K562 (cell line): ENCODE results near the gene PITRM1. TPM values are rescaled to one million over a fixed set of nuclear protein-coding genes. Genes with fewer than 3 reads are reported as not detected.
A peak's percentile ranks its signal among the peaks of the same experiment; 100 is the strongest.

Source experiments
- ATAC-seq: fragments of 200-7000 bp; cut with Tn5 transposase; 3 replicates; pipeline ENCODE4 v1.9.1; 2020; ENCODE audit warnings: moderate library complexity
- BruUV-seq: library from RNA; stranded (reverse); fragments of 400-500 nt; replicated peaks from 2 replicates; lab custom pipeline; 2021; lab: Mats Ljungman, UMichigan
- CTCF ChIA-PET: fragments of 300-600 bp; formaldehyde crosslinking; extraction: SDS; loops from one replicate; lab custom pipeline; 2021; ENCODE audit warnings: low intra/inter-chr PET ratio; lab: Yijun Ruan, JAX
- POLR2A ChIA-PET: fragments of 300-600, 350-650 bp; sonication (Branson Sonifier 250); formaldehyde crosslinking; extraction: SDS; loops from one replicate; lab custom pipeline; 2021; ENCODE audit warnings: antibody characterized with exemption, inconsistent platforms; lab: Yijun Ruan, JAX
- DNase-seq, 4 experiments: peaks; one replicate each; pipeline versions ENCODE4 v3.0.0 to v3.0.0-alpha.2; 2011 to 2018; ENCODE audit warnings: low spot score in 3 of 4, mixed read lengths in 3 of 4; ENCODE audit errors: extremely low read depth in 1 of 4
- FAIRE-seq: peaks from 2 replicates; lab custom pipeline; 2011; peaks lifted over from hg19 to GRCh38; lab: Jason Lieb, UNC
- H2AFZ ChIP-seq: 2 replicates; pipeline ENCODE4 v1.6.0; 2011; ENCODE audit warnings: low read depth, low read length, control low read depth, inconsistent platforms
- H3K27ac ChIP-seq: fragments of 200-600 bp; 3 replicates; pipeline ENCODE4 v1.8.0; 2011; ENCODE audit warnings: low read depth, mild to moderate bottlenecking, control low read depth, inconsistent platforms, low read length, moderate library complexity, mixed read lengths; ENCODE audit errors: extremely low read depth
- H3K27me3 ChIP-seq, 2 experiments: fragments of 300-600 bp in 1 of 2; 2 replicates in 1 of 2; 3 replicates in 1 of 2; pipeline versions ENCODE4 v1.6.0 to v1.8.0; 2011; ENCODE audit warnings: inconsistent platforms in 2 of 2, low read length in 2 of 2, mild to moderate bottlenecking in 1 of 2, mixed read lengths in 1 of 2, moderate library complexity in 1 of 2; ENCODE audit not compliant: control insufficient read depth in 2 of 2, insufficient read depth in 2 of 2
- H3K36me3 ChIP-seq: fragments of 300-600 bp; 3 replicates; pipeline ENCODE4 v1.8.0; 2011; ENCODE audit warnings: mild to moderate bottlenecking, low read length, inconsistent platforms; ENCODE audit not compliant: control insufficient read depth, insufficient read depth
- H3K4me1 ChIP-seq, 2 experiments: fragments of 200-600 bp in 1 of 2; replicated peaks in 1 of 2; 2 replicates in 1 of 2; 3 replicates in 1 of 2; pipeline versions ENCODE4 v1.5.1 to v1.8.0; 2011; ENCODE audit warnings: inconsistent platforms in 2 of 2, low read length in 2 of 2, mild to moderate bottlenecking in 1 of 2, mixed read lengths in 1 of 2, moderate library complexity in 1 of 2; ENCODE audit not compliant: control insufficient read depth in 2 of 2, insufficient read depth in 2 of 2
- H3K4me2 ChIP-seq: 2 replicates; pipeline ENCODE4 v1.6.1; 2011; ENCODE audit warnings: low read length, control low read depth, inconsistent platforms, mixed read lengths; ENCODE audit not compliant: insufficient read depth
- H3K4me3 ChIP-seq: fragments of 200-600 bp; sonication (generic), shearing (Covaris generic); 2 replicates; pipeline ENCODE4 v1.5.1; 2016; ENCODE audit warnings: control low read depth, inconsistent platforms
- H3K79me2 ChIP-seq: fragments of 200-600 bp; 3 replicates; pipeline ENCODE4 v1.8.0; 2011; ENCODE audit warnings: low read length, inconsistent platforms; ENCODE audit not compliant: control insufficient read depth, insufficient read depth
- H3K9ac ChIP-seq, 2 experiments: 2 replicates each; pipeline versions ENCODE4 v1.6.0 to v1.6.1; 2011; ENCODE audit warnings: low read depth in 2 of 2, low read length in 2 of 2, control low read depth in 1 of 2, inconsistent platforms in 1 of 2, mild to moderate bottlenecking in 1 of 2, mixed read lengths in 1 of 2; ENCODE audit not compliant: insufficient read depth in 1 of 2
- H3K9me1 ChIP-seq: one replicate; pipeline ENCODE4 v1.6.0; 2011; ENCODE audit warnings: inconsistent platforms, mild to moderate bottlenecking, low read length, moderate library complexity; ENCODE audit not compliant: control insufficient read depth, insufficient read depth
- H3K9me3 ChIP-seq: replicated peaks from 2 replicates; pipeline ENCODE4 v1.5.1; 2011; ENCODE audit warnings: low read depth, low read length, inconsistent platforms; ENCODE audit not compliant: control insufficient read depth, insufficient read depth
- H4K20me1 ChIP-seq: replicated peaks from 2 replicates; pipeline ENCODE4 v1.6.1; 2011; ENCODE audit warnings: low read length, inconsistent platforms, mixed read lengths; ENCODE audit not compliant: control insufficient read depth, insufficient read depth
- ARID2 ChIP-seq: fragments of 450-650 bp; IDR thresholded peaks from 2 replicates; pipeline ENCODE4 v1.6.1; 2017; ENCODE audit warnings: antibody characterized with exemption, mild to moderate bottlenecking
- FOSL1 ChIP-seq: fragments of 200-800 bp; sonication (Bioruptor generic); conservative IDR thresholded peaks from 2 replicates; pipeline ENCODE4 v1.6.1; 2016; ENCODE audit warnings: missing genetic modification characterization, missing compliant biosample characterization
- FOXK1 ChIP-seq: sonication (generic); formaldehyde crosslinking; IDR thresholded peaks from 2 replicates; pipeline ENCODE4 v1.8.0; 2022; ENCODE audit warnings: missing genetic modification reagents, mild to moderate bottlenecking, borderline replicate concordance
- ZNF696 ChIP-seq: fragments of 250-450 bp; sonication (Bioruptor Pico); conservative IDR thresholded peaks from 2 replicates; pipeline ENCODE4 v1.4.0; 2020; ENCODE audit warnings: mild to moderate bottlenecking, moderate library complexity
- WGBS: fragments of 100-300 bp; shearing (Covaris generic); methylation state at CpG from one replicate; pipeline ENCODE4 v1.1.6; 2016; ENCODE audit warnings: low coverage, mixed read lengths; ENCODE audit not compliant: insufficient coverage; ENCODE audit errors: missing lambda C conversion rate; 5-methylcytosine and 5-hydroxymethylcytosine counted together
- in situ Hi-C: fragments of 300-500 bp; cut with MboI; formaldehyde crosslinking; loops from 4 replicates; pipeline ENCODE4 v1.15.0; 2018; ENCODE audit warnings: inconsistent platforms, mixed read lengths
- intact Hi-C: fragments of 100-400 bp; cut with micrococcal nuclease; formaldehyde crosslinking; loops from 2 replicates; pipeline ENCODE4 v1.14.2; 2022
- polyA plus RNA-seq, 8 experiments: library from polyadenylated mRNA; depleted of rRNA in 4 of 8; stranded (reverse) in 5 of 8; unstranded in 3 of 8; fragments of >200 nt; fragmentation: Nextera tagmentation in 2 of 8; fragmentation: Illumina TruSeq in 1 of 8; extraction: Ambion mirVana in 2 of 8; extraction: Trizol in 1 of 8; gene quantifications; 2 replicates each; pipeline versions ENCODE4 v1.2.1 to v1.2.3, GENCODE V29; 2011 to 2014; ENCODE audit warnings: inconsistent platforms in 1 of 8, missing spikeins in 1 of 8
- total RNA-seq, 7 experiments: library from RNA; depleted of rRNA in 6 of 7; stranded (reverse); fragments of >200 nt in 6 of 7; fragmentation: Illumina TruSeq in 2 of 7; extraction: Trizol in 2 of 7; gene quantifications; 2 replicates each; pipeline versions ENCODE4 v1.2.1 to v1.2.3, GENCODE V29; 2011 to 2021; ENCODE audit warnings: low replicate concordance in 1 of 7
- TF ChIP-seq, protein P1 (sequence below): fragments of 450-650 bp; IDR thresholded peaks from 2 replicates; pipeline ENCODE4 v1.6.1; 2014; ENCODE audit warnings: low read depth, mild to moderate bottlenecking, moderate library complexity, borderline replicate concordance
- TF ChIP-seq, protein P2 (sequence below): fragments of 450-650 bp; IDR thresholded peaks from 2 replicates; pipeline ENCODE4 v1.6.1; 2017; ENCODE audit warnings: antibody characterized with exemption, mild to moderate bottlenecking
- TF ChIP-seq, protein P3 (sequence below): sonication (generic); formaldehyde crosslinking; IDR thresholded peaks from 2 replicates; pipeline ENCODE4 v1.8.1; 2023; ENCODE audit warnings: mild to moderate bottlenecking, missing genetic modification reagents, moderate library complexity

Gene PITRM1
- total and polyA plus RNA-seq, 9 of the 15 experiments (the other 6 are each of a cell fraction or from before 2014, with no cell fraction given): 21.1 to 70.4 (median 39.7) TPM

DNA sequence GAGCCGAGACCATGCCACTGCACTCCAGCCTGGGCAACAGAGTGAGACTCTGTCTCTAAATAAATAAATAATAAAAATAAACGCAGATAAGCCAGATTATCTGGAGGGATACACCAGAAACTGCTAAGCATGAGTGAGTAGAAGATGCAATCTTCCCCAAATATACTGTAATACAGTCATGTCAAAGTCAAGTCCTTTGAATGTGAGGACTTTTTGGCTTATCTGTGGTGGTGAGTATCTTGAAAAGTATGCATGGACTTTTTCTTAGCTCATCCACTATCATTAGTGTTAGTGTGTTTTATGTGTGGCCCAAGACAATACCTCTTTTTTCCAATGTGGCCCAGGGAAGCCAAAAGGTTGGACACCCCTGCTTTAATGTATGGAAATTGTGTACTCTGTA lies 44.7 kb upstream of the PITRM1 start:
- CTCF ChIA-PET: no interaction called here
- in situ Hi-C loops: loop anchor here (25.0 kb wide), 1 partner anchor 1545 kb away; no protein-coding TSS in a partner anchor
- ATAC-seq (no peak), FAIRE-seq (no peak), DNase-seq (no peak)
- H3K36me3 ChIP-seq: no peaks in the 10 kb centered on the region
- H3K4me2 ChIP-seq: no peak overlapping the region
- no peaks in the 10 kb centered on the region for H3K79me2 ChIP-seq
- intact Hi-C loops: no loop called here
- H2AFZ ChIP-seq: no peak overlapping the region
- no peak overlapping the region for H3K4me3 ChIP-seq
- H3K9ac ChIP-seq: no peak overlapping the region
- H3K4me1 ChIP-seq: no peaks in the 10 kb centered on the region; a peak in 1 of 5 replicates
- POLR2A ChIA-PET: no interaction called here
- H3K27ac ChIP-seq: no peak overlapping the region
- WGBS: 0% methylated on average over 2 of the region's 2 CpGs
- H3K9me1 ChIP-seq: no peaks in the 10 kb centered on the region
- H3K27me3 ChIP-seq: peaks cover 3 to 25% of the 10 kb centered on the region in 2 experiments; a peak in 4 of 5 replicates
- no TSS peak for BruUV-seq
- TF ChIP-seq FOSL1 (tag) (peak; percentile 41; the same call in 1 of the 2 replicates), FOXK1 (no peak)
- no peaks in the 10 kb centered on the region for H3K9me3 ChIP-seq
- H4K20me1 ChIP-seq: no peaks in the 10 kb centered on the region

DNA sequence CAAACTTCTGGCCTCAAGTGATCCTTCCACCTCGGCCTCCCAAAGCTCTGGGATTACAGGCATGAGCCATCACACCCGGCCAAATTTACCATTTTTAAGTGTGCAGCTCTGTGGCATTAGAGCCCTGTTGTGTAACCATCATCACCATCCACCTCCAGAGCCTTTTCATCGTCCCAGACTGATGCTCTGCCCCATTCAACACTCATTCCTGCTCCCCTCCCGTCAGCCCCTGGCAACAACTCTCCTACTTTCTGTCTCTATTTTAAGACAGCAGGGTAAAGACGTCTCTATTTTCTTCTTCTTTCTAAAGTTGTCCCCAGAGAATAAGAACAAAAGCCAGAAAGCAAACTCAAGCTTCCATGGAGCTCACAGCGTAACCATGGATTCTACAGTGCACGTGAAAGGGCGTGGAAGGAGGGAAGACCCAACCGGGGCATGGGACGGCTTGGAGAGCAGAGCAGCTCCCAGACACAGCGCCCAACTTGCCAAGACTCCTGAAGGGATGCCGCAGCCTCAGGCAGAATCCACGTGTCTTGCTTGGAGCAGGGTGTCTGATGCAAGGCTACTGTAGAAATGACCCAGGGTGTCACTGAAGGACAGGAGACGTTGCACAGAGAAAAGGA lies 42.7 kb upstream of the PITRM1 start:
- FAIRE-seq: no peak
- in situ Hi-C loops: loop anchor here (25.0 kb wide), 1 partner anchor 1547 kb away; no protein-coding TSS in a partner anchor
- TF ChIP-seq, protein P1, sequence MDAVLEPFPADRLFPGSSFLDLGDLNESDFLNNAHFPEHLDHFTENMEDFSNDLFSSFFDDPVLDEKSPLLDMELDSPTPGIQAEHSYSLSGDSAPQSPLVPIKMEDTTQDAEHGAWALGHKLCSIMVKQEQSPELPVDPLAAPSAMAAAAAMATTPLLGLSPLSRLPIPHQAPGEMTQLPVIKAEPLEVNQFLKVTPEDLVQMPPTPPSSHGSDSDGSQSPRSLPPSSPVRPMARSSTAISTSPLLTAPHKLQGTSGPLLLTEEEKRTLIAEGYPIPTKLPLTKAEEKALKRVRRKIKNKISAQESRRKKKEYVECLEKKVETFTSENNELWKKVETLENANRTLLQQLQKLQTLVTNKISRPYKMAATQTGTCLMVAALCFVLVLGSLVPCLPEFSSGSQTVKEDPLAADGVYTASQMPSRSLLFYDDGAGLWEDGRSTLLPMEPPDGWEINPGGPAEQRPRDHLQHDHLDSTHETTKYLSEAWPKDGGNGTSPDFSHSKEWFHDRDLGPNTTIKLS: no peak
- TF ChIP-seq ZNF696 (CRISPR knock-in tag) (no peak), ARID2 (no peak)
- TF ChIP-seq, protein P2, sequence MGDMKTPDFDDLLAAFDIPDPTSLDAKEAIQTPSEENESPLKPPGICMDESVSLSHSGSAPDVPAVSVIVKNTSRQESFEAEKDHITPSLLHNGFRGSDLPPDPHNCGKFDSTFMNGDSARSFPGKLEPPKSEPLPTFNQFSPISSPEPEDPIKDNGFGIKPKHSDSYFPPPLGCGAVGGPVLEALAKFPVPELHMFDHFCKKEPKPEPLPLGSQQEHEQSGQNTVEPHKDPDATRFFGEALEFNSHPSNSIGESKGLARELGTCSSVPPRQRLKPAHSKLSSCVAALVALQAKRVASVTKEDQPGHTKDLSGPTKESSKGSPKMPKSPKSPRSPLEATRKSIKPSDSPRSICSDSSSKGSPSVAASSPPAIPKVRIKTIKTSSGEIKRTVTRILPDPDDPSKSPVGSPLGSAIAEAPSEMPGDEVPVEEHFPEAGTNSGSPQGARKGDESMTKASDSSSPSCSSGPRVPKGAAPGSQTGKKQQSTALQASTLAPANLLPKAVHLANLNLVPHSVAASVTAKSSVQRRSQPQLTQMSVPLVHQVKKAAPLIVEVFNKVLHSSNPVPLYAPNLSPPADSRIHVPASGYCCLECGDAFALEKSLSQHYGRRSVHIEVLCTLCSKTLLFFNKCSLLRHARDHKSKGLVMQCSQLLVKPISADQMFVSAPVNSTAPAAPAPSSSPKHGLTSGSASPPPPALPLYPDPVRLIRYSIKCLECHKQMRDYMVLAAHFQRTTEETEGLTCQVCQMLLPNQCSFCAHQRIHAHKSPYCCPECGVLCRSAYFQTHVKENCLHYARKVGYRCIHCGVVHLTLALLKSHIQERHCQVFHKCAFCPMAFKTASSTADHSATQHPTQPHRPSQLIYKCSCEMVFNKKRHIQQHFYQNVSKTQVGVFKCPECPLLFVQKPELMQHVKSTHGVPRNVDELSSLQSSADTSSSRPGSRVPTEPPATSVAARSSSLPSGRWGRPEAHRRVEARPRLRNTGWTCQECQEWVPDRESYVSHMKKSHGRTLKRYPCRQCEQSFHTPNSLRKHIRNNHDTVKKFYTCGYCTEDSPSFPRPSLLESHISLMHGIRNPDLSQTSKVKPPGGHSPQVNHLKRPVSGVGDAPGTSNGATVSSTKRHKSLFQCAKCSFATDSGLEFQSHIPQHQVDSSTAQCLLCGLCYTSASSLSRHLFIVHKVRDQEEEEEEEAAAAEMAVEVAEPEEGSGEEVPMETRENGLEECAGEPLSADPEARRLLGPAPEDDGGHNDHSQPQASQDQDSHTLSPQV: no peak
- TF ChIP-seq, protein P3, sequence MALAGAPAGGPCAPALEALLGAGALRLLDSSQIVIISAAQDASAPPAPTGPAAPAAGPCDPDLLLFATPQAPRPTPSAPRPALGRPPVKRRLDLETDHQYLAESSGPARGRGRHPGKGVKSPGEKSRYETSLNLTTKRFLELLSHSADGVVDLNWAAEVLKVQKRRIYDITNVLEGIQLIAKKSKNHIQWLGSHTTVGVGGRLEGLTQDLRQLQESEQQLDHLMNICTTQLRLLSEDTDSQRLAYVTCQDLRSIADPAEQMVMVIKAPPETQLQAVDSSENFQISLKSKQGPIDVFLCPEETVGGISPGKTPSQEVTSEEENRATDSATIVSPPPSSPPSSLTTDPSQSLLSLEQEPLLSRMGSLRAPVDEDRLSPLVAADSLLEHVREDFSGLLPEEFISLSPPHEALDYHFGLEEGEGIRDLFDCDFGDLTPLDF (CRISPR knock-in tag): no peak

More for the DNA sequence above, 42.7 kb upstream of the PITRM1 start:
- Histone ChIP-seq H3K4me3 (no peak overlapping the region), H3K36me3 (no peaks in the 10 kb centered on the region), H2AFZ (no peak overlapping the region), H4K20me1 (0 out of 2 replicates have a peak, but pooled peaks cover 2% of the 10 kb centered on the region), H3K9me3 (no peaks in the 10 kb centered on the region), H3K9me1 (no peaks in the 10 kb centered on the region), H3K9ac (no peak overlapping the region), H3K27ac (no peak overlapping the region), H3K4me1 (no peaks in the 10 kb centered on the region; a peak in 1 of 5 replicates), H3K79me2 (no peaks in the 10 kb centered on the region), H3K4me2 (no peak overlapping the region), H3K27me3 (peaks cover 5 to 26% of the 10 kb centered on the region in 2 experiments; a peak in 4 of 5 replicates)
- 8% methylated on average over 14 of the region's 14 CpGs for WGBS
- DNase-seq (no peak), ATAC-seq (no peak)
- POLR2A ChIA-PET: interaction anchor here (1.4 kb wide), 1 partner anchor 17 kb away, joined by 3 read pairs; no protein-coding TSS in a partner anchor
- BruUV-seq: no TSS peak
- CTCF ChIA-PET: no interaction called here
- intact Hi-C loops: no loop called here
